ENCODE measurements around the gene S1PR3.

S1PR3 gene

GRCh38 chr9:88993327-88993726, 2.1 kb downstream of the S1PR3 start:
- no peaks in the 10 kb centered on the region for H3K27me3 ChIP-seq
- DNase-seq: no peak
- H3K4me3 ChIP-seq (ENCODE audit: low read depth, low read length): no peak overlapping the region
- H3K36me3 ChIP-seq: no peaks in the 10 kb centered on the region
- peaks cover 10% of the 10 kb centered on the region for H3K4me1 ChIP-seq
- no peak for TF ChIP-seq CTCF (IDR thresholded peaks at IDR 0.05; ENCODE audit: low read depth, low read length)
- H3K9me3 ChIP-seq: no peaks in the 10 kb centered on the region

GRCh38 chr9:88993871-88994460, 2.7 kb downstream of the S1PR3 start:
- Histone ChIP-seq H3K36me3 (no peaks in the 10 kb centered on the region), H3K4me3 (ENCODE audit: low read depth, low read length) (no peak overlapping the region), H3K4me1 (peaks cover 11% of the 10 kb centered on the region), H3K9me3 (no peaks in the 10 kb centered on the region), H3K27me3 (no peaks in the 10 kb centered on the region)
- no peak for DNase-seq
- no peak for TF ChIP-seq CTCF (IDR thresholded peaks at IDR 0.05; ENCODE audit: low read depth, low read length)

- TF ChIP-seq CTCF (IDR thresholded peaks at IDR 0.05; ENCODE audit: low read depth, low read length): no peak
- H3K27me3 ChIP-seq: no peaks in the 10 kb centered on the region
- no peak overlapping the region for H3K4me3 ChIP-seq (ENCODE audit: low read depth, low read length)
- H3K4me1 ChIP-seq: peaks cover 14% of the 10 kb centered on the region
- no peak for DNase-seq
- H3K36me3 ChIP-seq: no peaks in the 10 kb centered on the region
- no peaks in the 10 kb centered on the region for H3K9me3 ChIP-seq
These were observed 3.4 kb downstream of the S1PR3 start for GRCh38 chr9:88994469-88995199.

- DNase-seq: no peak
- H3K4me1 ChIP-seq: peaks cover 14% of the 10 kb centered on the region
- no peaks in the 10 kb centered on the region for H3K36me3 ChIP-seq
- H3K4me3 ChIP-seq (ENCODE audit: low read depth, low read length): no peak overlapping the region
- H3K9me3 ChIP-seq: no peaks in the 10 kb centered on the region
- no peak for TF ChIP-seq CTCF (IDR thresholded peaks at IDR 0.05; ENCODE audit: low read depth, low read length)
- no peaks in the 10 kb centered on the region for H3K27me3 ChIP-seq
These were observed 3.9 kb downstream of the S1PR3 start for GRCh38 chr9:88995200-88995577.

GRCh38 chr9:88995627-88996026, 4.4 kb downstream of the S1PR3 start:
- Histone ChIP-seq H3K9me3 (no peaks in the 10 kb centered on the region), H3K4me3 (ENCODE audit: low read depth, low read length) (no peak overlapping the region), H3K36me3 (no peaks in the 10 kb centered on the region), H3K27me3 (no peaks in the 10 kb centered on the region), H3K4me1 (peaks cover 16% of the 10 kb centered on the region)
- no peak for DNase-seq
- no peak for TF ChIP-seq CTCF (IDR thresholded peaks at IDR 0.05; ENCODE audit: low read depth, low read length)

Measured in BE2C (cell line).